Endodermal cell (in vitro differentiated cells): ENCODE measurements around the gene NCK2. TPM values are rescaled to one million over a fixed set of nuclear protein-coding genes. Genes with fewer than 3 reads are reported as not detected.
A peak's percentile ranks its signal among the peaks of the same experiment; 100 is the strongest.

Experiments
- DNase-seq: peaks from one replicate; pipeline ENCODE4 v3.0.0-alpha.2; 2017
- H3K27ac ChIP-seq: 2 replicates; pipeline ENCODE4 v1.5.1; 2013; ENCODE audit warnings: mild to moderate bottlenecking, low read depth, low read length, moderate library complexity
- H3K27me3 ChIP-seq: 2 replicates; pipeline ENCODE4 v1.6.1; 2013; ENCODE audit warnings: mild to moderate bottlenecking, low read length, moderate library complexity; ENCODE audit not compliant: insufficient read depth, control insufficient read depth, poor library complexity, severe bottlenecking
- H3K36me3 ChIP-seq: 2 replicates; pipeline ENCODE4 v1.7.0; 2013; ENCODE audit warnings: mild to moderate bottlenecking, low read length, moderate library complexity; ENCODE audit not compliant: control insufficient read depth, insufficient read depth
- H3K4me1 ChIP-seq: one replicate; pipeline ENCODE4 v1.7.0; 2013; ENCODE audit warnings: low read length; ENCODE audit not compliant: control insufficient read depth, insufficient read depth
- H3K4me3 ChIP-seq: 2 replicates; pipeline ENCODE4 v1.5.1; 2013; ENCODE audit warnings: mild to moderate bottlenecking, low read length, moderate library complexity
- H3K9ac ChIP-seq: 2 replicates; pipeline ENCODE4 v1.6.1; 2013; ENCODE audit warnings: mild to moderate bottlenecking, low read length, moderate library complexity; ENCODE audit not compliant: poor library complexity, severe bottlenecking; ENCODE audit errors: extremely low read depth
- H3K9me3 ChIP-seq: 2 replicates; pipeline ENCODE4 v1.6.1; 2013; ENCODE audit warnings: mild to moderate bottlenecking, low read length, moderate library complexity; ENCODE audit not compliant: control insufficient read depth
- H3K27ac Mint-ChIP-seq: 2 replicates; pipeline ENCODE4 v1.8.0; 2020; ENCODE audit warnings: mixed read lengths
- H3K27me3 Mint-ChIP-seq: 2 replicates; pipeline ENCODE4 v1.8.0; 2021; ENCODE audit warnings: mild to moderate bottlenecking, mixed read lengths; ENCODE audit not compliant: insufficient read depth
- H3K36me3 Mint-ChIP-seq: 2 replicates; pipeline ENCODE4 v1.8.0; 2020; ENCODE audit warnings: low read depth, mixed read lengths
- H3K4me1 Mint-ChIP-seq: 2 replicates; pipeline ENCODE4 v1.8.0; 2020; ENCODE audit warnings: mixed read lengths
- H3K4me3 Mint-ChIP-seq: 2 replicates; pipeline ENCODE4 v1.8.0; 2020; ENCODE audit warnings: mild to moderate bottlenecking, moderate library complexity, mixed read lengths
- H3K9me3 Mint-ChIP-seq: 2 replicates; pipeline ENCODE4 v1.8.0; 2020; ENCODE audit warnings: mild to moderate bottlenecking, mixed read lengths
- CTCF ChIP-seq: fragments of 200-600 bp; sonication (generic); conservative IDR thresholded peaks from 2 replicates; pipeline ENCODE4 v1.5.0; 2021; ENCODE audit warnings: antibody characterized with exemption, mild to moderate bottlenecking
- WGBS, 2 experiments: methylation state at CpG; one replicate each; pipeline versions ENCODE4 v1.1.5 to v1.1.7; 2013; ENCODE audit warnings: missing lambda C conversion rate in 2 of 2, mixed read lengths in 1 of 2; ENCODE audit not compliant: insufficient coverage in 1 of 2, insufficient read length in 1 of 2; 5-methylcytosine and 5-hydroxymethylcytosine counted together
- total RNA-seq, 2 donors: library from RNA; stranded (reverse); fragmentation: NEBNext Ultra II Directional in 1 of 2; extraction: Animal tissue kit (Norgen Biotek cat#: 25700) in 1 of 2; gene quantifications; 2 replicates in 1 of 2; 3 replicates in 1 of 2; pipeline ENCODE4 v1.2.1, GENCODE V29; 2021

The NCK2 gene
- total RNA-seq, 2 donors from 2014 or later, result 58.9 to 63.8 TPM

GRCh38 chr2:105797298-105797819, 52.6 kb downstream of the NCK2 start:
- Histone ChIP-seq H3K27me3 (no peaks in the 10 kb centered on the region), H3K9ac (no peak overlapping the region), H3K9me3 (no peaks in the 10 kb centered on the region), H3K4me1 (peaks cover 6% of the 10 kb centered on the region), H3K4me3 (no peak overlapping the region), H3K27ac (no peak overlapping the region), H3K36me3 (no peaks in the 10 kb centered on the region)
- H3K4me1 Mint-ChIP-seq, result peaks cover 42% of the 10 kb centered on the region
- no peak for TF ChIP-seq CTCF
- 82 to 85% methylated on average over 5 to 7 of the region's 7 CpGs for WGBS, 2 experiments
- peak overlapping the region; percentile 66 for H3K27ac Mint-ChIP-seq
- peaks cover 9% of the 10 kb centered on the region for H3K36me3 Mint-ChIP-seq
- H3K4me3 Mint-ChIP-seq, result no peak overlapping the region
- DNase-seq, result peak; percentile 61
- no peaks in the 10 kb centered on the region for H3K27me3 Mint-ChIP-seq
- no peaks in the 10 kb centered on the region for H3K9me3 Mint-ChIP-seq

- Histone ChIP-seq H3K4me1 (peaks cover 6% of the 10 kb centered on the region), H3K27ac (no peak overlapping the region), H3K36me3 (no peaks in the 10 kb centered on the region), H3K9ac (no peak overlapping the region), H3K9me3 (no peaks in the 10 kb centered on the region), H3K27me3 (no peaks in the 10 kb centered on the region), H3K4me3 (no peak overlapping the region)
- no peak for DNase-seq
- no peak overlapping the region for H3K4me3 Mint-ChIP-seq
- H3K27me3 Mint-ChIP-seq, result no peaks in the 10 kb centered on the region
- no peaks in the 10 kb centered on the region for H3K9me3 Mint-ChIP-seq
- H3K4me1 Mint-ChIP-seq, result peaks cover 47% of the 10 kb centered on the region
- H3K27ac Mint-ChIP-seq, result no peak overlapping the region
- WGBS, 2 experiments, result 75 to 96% methylated on average over 1 to 2 of the region's 2 CpGs
- TF ChIP-seq CTCF, result no peak
- H3K36me3 Mint-ChIP-seq, result peaks cover 12% of the 10 kb centered on the region
Observed at GRCh38 chr2:105798595-105798994, 53.9 kb downstream of the NCK2 start.

- no peak overlapping the region for H3K27ac Mint-ChIP-seq
- no peak overlapping the region for H3K27ac ChIP-seq
- peaks cover 43% of the 10 kb centered on the region for H3K4me1 Mint-ChIP-seq
- H3K4me1 ChIP-seq, result peaks cover 6% of the 10 kb centered on the region
- no peak overlapping the region for H3K4me3 ChIP-seq
- DNase-seq, result no peak
- H3K36me3 ChIP-seq, result no peaks in the 10 kb centered on the region
- no peak for TF ChIP-seq CTCF
- no peaks in the 10 kb centered on the region for H3K9me3 Mint-ChIP-seq
- no peaks in the 10 kb centered on the region for H3K27me3 ChIP-seq
- peaks cover 12% of the 10 kb centered on the region for H3K36me3 Mint-ChIP-seq
- no peak overlapping the region for H3K4me3 Mint-ChIP-seq
- H3K27me3 Mint-ChIP-seq, result no peaks in the 10 kb centered on the region
- H3K9ac ChIP-seq, result no peak overlapping the region
- 90 to 93% methylated on average over 7 to 9 of the region's 9 CpGs for WGBS, 2 experiments
- no peaks in the 10 kb centered on the region for H3K9me3 ChIP-seq
Observed at GRCh38 chr2:105800036-105800713, 55.5 kb downstream of the NCK2 start.
